Trophoblast cell (in vitro differentiated cells and primary cell): Measurements from ENCODE around the gene KIF13A.

Experiments used
- DNase-seq, 2 donors: peaks; one replicate each; pipeline ENCODE4 v3.0.0-alpha.2; 2016
- H2AFZ ChIP-seq: 2 replicates; pipeline ENCODE4 v1.6.1; 2013; ENCODE audit warnings: low read length, moderate library complexity, mild to moderate bottlenecking; ENCODE audit not compliant: insufficient read depth, poor library complexity
- H2AK5ac ChIP-seq: 2 replicates; pipeline ENCODE4 v1.6.1; 2013; ENCODE audit warnings: mild to moderate bottlenecking, low read length
- H2BK120ac ChIP-seq: 2 replicates; pipeline ENCODE4 v1.6.1; 2013; ENCODE audit warnings: low read length, mild to moderate bottlenecking, moderate library complexity; ENCODE audit not compliant: insufficient read depth, poor library complexity
- H2BK12ac ChIP-seq: 2 replicates; pipeline ENCODE4 v1.6.1; 2013; ENCODE audit warnings: mild to moderate bottlenecking, low read length, moderate library complexity
- H2BK5ac ChIP-seq: 2 replicates; pipeline ENCODE4 v1.6.1; 2013; ENCODE audit warnings: low read length, low read depth, moderate library complexity, mild to moderate bottlenecking; ENCODE audit not compliant: poor library complexity
- H3K14ac ChIP-seq: 2 replicates; pipeline ENCODE4 v1.6.1; 2013; ENCODE audit warnings: mild to moderate bottlenecking, low read length
- H3K18ac ChIP-seq: 2 replicates; pipeline ENCODE4 v1.6.1; 2013; ENCODE audit warnings: mild to moderate bottlenecking, low read length
- H3K23ac ChIP-seq: 2 replicates; pipeline ENCODE4 v1.6.1; 2013; ENCODE audit warnings: low read length
- H3K27ac ChIP-seq: 2 replicates; pipeline ENCODE4 v1.5.1; 2013; ENCODE audit warnings: low read depth, mild to moderate bottlenecking, inconsistent platforms, low read length, moderate library complexity
- H3K27me3 ChIP-seq: 2 replicates; pipeline ENCODE4 v1.6.1; 2013; ENCODE audit warnings: inconsistent platforms, mild to moderate bottlenecking, low read length, moderate library complexity; ENCODE audit not compliant: insufficient read depth
- H3K36me3 ChIP-seq, 2 experiments: 1 replicate in 1 of 2; 2 replicates in 1 of 2; pipeline ENCODE4 v1.6.1; 2013; ENCODE audit warnings: low read length in 2 of 2, mild to moderate bottlenecking in 2 of 2, moderate library complexity in 1 of 2; ENCODE audit not compliant: insufficient read depth in 2 of 2, control insufficient read depth in 1 of 2
- H3K4ac ChIP-seq: 2 replicates; pipeline ENCODE4 v1.6.1; 2013; ENCODE audit warnings: low read depth, mild to moderate bottlenecking, low read length, moderate library complexity
- H3K4me1 ChIP-seq, 2 experiments: 1 replicate in 1 of 2; 2 replicates in 1 of 2; pipeline ENCODE4 v1.6.1; 2013; ENCODE audit warnings: low read length in 2 of 2, mild to moderate bottlenecking in 2 of 2, moderate library complexity in 1 of 2; ENCODE audit not compliant: insufficient read depth in 2 of 2, control insufficient read depth in 1 of 2
- H3K4me2 ChIP-seq: 2 replicates; pipeline ENCODE4 v1.6.1; 2013; ENCODE audit warnings: inconsistent platforms, mild to moderate bottlenecking, low read length, moderate library complexity
- H3K4me3 ChIP-seq: 2 replicates; pipeline ENCODE4 v1.5.1; 2013; ENCODE audit warnings: mild to moderate bottlenecking, low read depth, low read length, inconsistent platforms
- H3K79me1 ChIP-seq: one replicate; pipeline ENCODE4 v1.6.1; 2013; ENCODE audit warnings: low read length
- H3K79me2 ChIP-seq: 2 replicates; pipeline ENCODE4 v1.6.1; 2013; ENCODE audit warnings: low read length, mild to moderate bottlenecking; ENCODE audit not compliant: control insufficient read depth, insufficient read depth, poor library complexity
- H3K9ac ChIP-seq: 2 replicates; pipeline ENCODE4 v1.6.1; 2013; ENCODE audit warnings: mild to moderate bottlenecking, low read length
- H3K9me3 ChIP-seq: 2 replicates; pipeline ENCODE4 v1.6.1; 2013; ENCODE audit warnings: low read depth, mild to moderate bottlenecking, control low read depth, inconsistent platforms, low read length; ENCODE audit not compliant: insufficient read depth
- H4K12ac ChIP-seq: 2 replicates; pipeline ENCODE4 v1.6.1; 2013; ENCODE audit warnings: low read depth, mild to moderate bottlenecking, low read length, moderate library complexity
- H4K8ac ChIP-seq: 2 replicates; pipeline ENCODE4 v1.6.1; 2013; ENCODE audit warnings: low read depth, mild to moderate bottlenecking, low read length, moderate library complexity
- H4K91ac ChIP-seq: one replicate; pipeline ENCODE4 v1.6.1; 2013; ENCODE audit warnings: low read depth, mild to moderate bottlenecking, low read length, moderate library complexity
- WGBS: extraction: QIAGEN DNeasy Blood & Tissue Kit; methylation state at CpG from one replicate; pipeline ENCODE4 v1.1.7; 2013; ENCODE audit warnings: missing lambda C conversion rate; ENCODE audit not compliant: insufficient read length, insufficient coverage; ENCODE audit errors: extremely low coverage; 5-methylcytosine and 5-hydroxymethylcytosine counted together

Gene KIF13A

GRCh38 chr6:17927705-17928104, 59.7 kb downstream of the KIF13A start:
- Histone ChIP-seq H3K9me3 (no peaks in the 10 kb centered on the region), H2BK120ac (no peak overlapping the region), H3K27ac (no peak overlapping the region), H3K23ac (no peak overlapping the region), H4K12ac (no peak overlapping the region), H3K4me3 (no peak overlapping the region), H4K91ac (no peak overlapping the region), H3K4me1 (peaks cover 4 to 9% of the 10 kb centered on the region in 2 experiments), H2AFZ (no peak overlapping the region), H2BK12ac (no peak overlapping the region), H3K4me2 (no peak overlapping the region), H3K27me3 (no peaks in the 10 kb centered on the region), H2BK5ac (no peak overlapping the region), H3K79me2 (no peaks in the 10 kb centered on the region), H3K14ac (no peak overlapping the region), H3K9ac (no peak overlapping the region), H2AK5ac (no peak overlapping the region), H3K4ac (peak overlapping the region; percentile 8), H3K18ac (no peak overlapping the region), H3K79me1 (no peaks in the 10 kb centered on the region), H3K36me3 (peaks cover 0 to 2% of the 10 kb centered on the region in 2 experiments), H4K8ac (no peak overlapping the region)
- no peak for DNase-seq
- no CpG with 5 or more reads among the region's 3 CpGs for WGBS

GRCh38 chr6:17923401-17923863, 64.0 kb downstream of the KIF13A start:
- H3K9me3 ChIP-seq, result no peaks in the 10 kb centered on the region
- no peak overlapping the region for H3K4me2 ChIP-seq
- H3K23ac ChIP-seq, result no peak overlapping the region
- no peaks in the 10 kb centered on the region for H3K79me1 ChIP-seq
- H4K8ac ChIP-seq, result no peak overlapping the region
- no peak overlapping the region for H3K18ac ChIP-seq
- no CpG with 5 or more reads among the region's 4 CpGs for WGBS
- no peak overlapping the region for H2AK5ac ChIP-seq
- H2AFZ ChIP-seq, result no peak overlapping the region
- no peaks in the 10 kb centered on the region for H3K27me3 ChIP-seq
- no peak overlapping the region for H3K9ac ChIP-seq
- peaks cover 2% of the 10 kb centered on the region in 2 experiments for H3K4me1 ChIP-seq
- peaks cover 0 to 2% of the 10 kb centered on the region in 2 experiments for H3K36me3 ChIP-seq
- H4K12ac ChIP-seq, result no peak overlapping the region
- H2BK5ac ChIP-seq, result no peak overlapping the region
- no peak overlapping the region for H3K4ac ChIP-seq
- no peak overlapping the region for H3K4me3 ChIP-seq
- H3K14ac ChIP-seq, result no peak overlapping the region
- no peak overlapping the region for H2BK12ac ChIP-seq
- no peak overlapping the region for H3K27ac ChIP-seq
- no peak overlapping the region for H4K91ac ChIP-seq
- H3K79me2 ChIP-seq, result no peaks in the 10 kb centered on the region
- no peak overlapping the region for H2BK120ac ChIP-seq
- no peak for DNase-seq

- no peak overlapping the region for H4K12ac ChIP-seq
- H3K18ac ChIP-seq, result no peak overlapping the region
- peaks cover 0 to 2% of the 10 kb centered on the region in 2 experiments for H3K36me3 ChIP-seq
- no peak overlapping the region for H3K4me3 ChIP-seq
- peaks cover 1% of the 10 kb centered on the region for H3K9me3 ChIP-seq
- no peaks in the 10 kb centered on the region for H3K27me3 ChIP-seq
- no peak for DNase-seq
- H3K4me2 ChIP-seq, result no peak overlapping the region
- no peak overlapping the region for H3K4ac ChIP-seq
- no peak overlapping the region for H2BK120ac ChIP-seq
- no peak overlapping the region for H4K91ac ChIP-seq
- H3K14ac ChIP-seq, result no peak overlapping the region
- no CpG with 5 or more reads among the region's 2 CpGs for WGBS
- H2AFZ ChIP-seq, result no peak overlapping the region
- H3K27ac ChIP-seq, result no peak overlapping the region
- no peak overlapping the region for H2BK12ac ChIP-seq
- no peak overlapping the region for H2AK5ac ChIP-seq
- H2BK5ac ChIP-seq, result no peak overlapping the region
- no peak overlapping the region for H3K23ac ChIP-seq
- H4K8ac ChIP-seq, result no peak overlapping the region
- H3K9ac ChIP-seq, result no peak overlapping the region
- no peaks in the 10 kb centered on the region for H3K79me1 ChIP-seq
- H3K4me1 ChIP-seq, result peaks cover 0 to 2% of the 10 kb centered on the region in 2 experiments
- no peaks in the 10 kb centered on the region for H3K79me2 ChIP-seq
These were observed 66.0 kb downstream of the KIF13A start for GRCh38 chr6:17921454-17921853.

GRCh38 chr6:17919496-17919895, 67.9 kb downstream of the KIF13A start:
- no peak overlapping the region for H3K4me3 ChIP-seq
- DNase-seq, result no peak
- no peak overlapping the region for H3K4me2 ChIP-seq
- H3K23ac ChIP-seq, result no peak overlapping the region
- no peaks in the 10 kb centered on the region for H3K79me1 ChIP-seq
- peaks cover 1% of the 10 kb centered on the region for H3K9me3 ChIP-seq
- no peak overlapping the region for H2AK5ac ChIP-seq
- no peak overlapping the region for H3K14ac ChIP-seq
- H3K4ac ChIP-seq, result no peak overlapping the region
- H2BK12ac ChIP-seq, result no peak overlapping the region
- no peaks in the 10 kb centered on the region for H3K27me3 ChIP-seq
- H4K8ac ChIP-seq, result no peak overlapping the region
- H2BK5ac ChIP-seq, result no peak overlapping the region
- H3K36me3 ChIP-seq, result peaks cover 0 to 2% of the 10 kb centered on the region in 2 experiments
- no peak overlapping the region for H3K9ac ChIP-seq
- H3K27ac ChIP-seq, result no peak overlapping the region
- no peak overlapping the region for H4K91ac ChIP-seq
- no CpG with 5 or more reads among the region's 4 CpGs for WGBS
- H2BK120ac ChIP-seq, result peak overlapping the region; percentile 24
- H4K12ac ChIP-seq, result no peak overlapping the region
- peaks cover 0 to 2% of the 10 kb centered on the region in 2 experiments for H3K4me1 ChIP-seq
- H2AFZ ChIP-seq, result no peak overlapping the region
- no peaks in the 10 kb centered on the region for H3K79me2 ChIP-seq
- peak overlapping the region; percentile 69 for H3K18ac ChIP-seq
